Breast epithelium (tissue), 3 donors: ENCODE measurements around the gene IRF1.

Experiments
- CTCF ChIP-seq, 3 donors: fragments of 450-650 bp; IDR thresholded peaks; one replicate each; pipeline ENCODE4 v1.5.1; 2016 to 2017; ENCODE audit warnings: antibody characterized with exemption in 3 of 3, mild to moderate bottlenecking in 3 of 3, moderate library complexity in 3 of 3
- POLR2A ChIP-seq: fragments of 450-650 bp; IDR thresholded peaks from one replicate; pipeline ENCODE4 v1.6.1; 2016; ENCODE audit warnings: antibody characterized with exemption, mild to moderate bottlenecking, moderate library complexity
- POLR2AphosphoS5 ChIP-seq, 3 donors: sonication (generic); formaldehyde crosslinking; IDR thresholded peaks; one replicate each; pipeline ENCODE4 v1.6.1; 2017; ENCODE audit warnings: antibody characterized with exemption in 3 of 3

GRCh38 chr5:132461569-132462070 is 29.0 kb downstream of the IRF1 start:
- TF ChIP-seq POLR2A (no peak), POLR2AphosphoS5 (IDR thresholded peaks at IDR 0.05) (no peak), CTCF (IDR thresholded peaks at IDR 0.05) (no peak)
